ENCODE data around the gene SOWAHB.

Gene SOWAHB

GRCh38 chr4:76896614-76897535, 1.1 kb downstream of the SOWAHB start (continued):
- TF ChIP-seq ZNF555 (tag by site-specific recombination; conservative IDR thresholded peaks at IDR 0.05), result no peak
- no peak for TF ChIP-seq ZNF341 (tag by site-specific recombination; IDR thresholded peaks at IDR 0.05; ENCODE audit: low read depth)
- TF ChIP-seq, protein P1, sequence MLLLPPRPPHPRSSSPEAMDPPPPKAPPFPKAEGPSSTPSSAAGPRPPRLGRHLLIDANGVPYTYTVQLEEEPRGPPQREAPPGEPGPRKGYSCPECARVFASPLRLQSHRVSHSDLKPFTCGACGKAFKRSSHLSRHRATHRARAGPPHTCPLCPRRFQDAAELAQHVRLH (tag by site-specific recombination; IDR thresholded peaks at IDR 0.05), result no peak
- TF ChIP-seq ZNF175 (tag by site-specific recombination; IDR thresholded peaks at IDR 0.05), result no peak
- no peak for TF ChIP-seq GLI2 (tag by site-specific recombination; IDR thresholded peaks at IDR 0.05; ENCODE audit: borderline replicate concordance, low read depth)
- peak; percentile 20; the same call in 1 of the 2 replicates for TF ChIP-seq GLIS1 (tag by site-specific recombination; IDR thresholded peaks at IDR 0.05)
- TF ChIP-seq, protein P2, sequence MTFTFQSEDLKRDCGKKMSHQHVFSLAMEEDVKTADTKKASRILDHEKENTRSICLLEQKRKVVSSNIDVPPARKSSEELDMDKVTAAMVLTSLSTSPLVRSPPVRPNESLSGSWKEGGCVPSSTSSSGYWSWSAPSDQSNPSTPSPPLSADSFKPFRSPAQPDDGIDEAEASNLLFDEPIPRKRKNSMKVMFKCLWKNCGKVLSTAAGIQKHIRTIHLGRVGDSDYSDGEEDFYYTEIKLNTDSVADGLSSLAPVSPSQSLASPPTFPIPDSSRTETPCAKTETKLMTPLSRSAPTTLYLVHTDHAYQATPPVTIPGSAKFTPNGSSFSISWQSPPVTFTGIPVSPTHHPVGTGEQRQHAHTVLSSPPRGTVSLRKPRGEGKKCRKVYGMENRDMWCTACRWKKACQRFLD (tag by site-specific recombination; IDR thresholded peaks at IDR 0.05), result no peak
- peak; percentile 75 for TF ChIP-seq ZBTB8A (tag by site-specific recombination; IDR thresholded peaks at IDR 0.05)
- TF ChIP-seq ZNF416 (tag by site-specific recombination; IDR thresholded peaks at IDR 0.05), result no peak
- peak; percentile 12; the same call in 1 of the 2 replicates for TF ChIP-seq ZXDB (tag by site-specific recombination; IDR thresholded peaks at IDR 0.05)
- TF ChIP-seq ZNF664 (tag by site-specific recombination; IDR thresholded peaks at IDR 0.05), result no peak
- TF ChIP-seq ZNF10 (tag by site-specific recombination; IDR thresholded peaks at IDR 0.05), result peak; percentile 17; the same call in 1 of the 2 replicates
- peak; percentile 85 for TF ChIP-seq ZNF600 (tag by site-specific recombination; IDR thresholded peaks at IDR 0.05)
- TF ChIP-seq ZNF488 (tag by site-specific recombination; IDR thresholded peaks at IDR 0.05), result no peak
- no peak for TF ChIP-seq ZBTB11 (tag by site-specific recombination; conservative IDR thresholded peaks at IDR 0.05; ENCODE audit: low read depth)
- no peak for TF ChIP-seq KLF16 (tag by site-specific recombination; IDR thresholded peaks at IDR 0.05)
- TF ChIP-seq ZBTB48 (tag by site-specific recombination; IDR thresholded peaks at IDR 0.05), result no peak
- peak; percentile 72; the same call in 1 of the 2 replicates for TF ChIP-seq ZNF335 (tag by site-specific recombination; conservative IDR thresholded peaks at IDR 0.05)
- TF ChIP-seq ZNF660 (tag by site-specific recombination; IDR thresholded peaks at IDR 0.05), result no peak
- no peak for TF ChIP-seq ZNF629 (tag by site-specific recombination; IDR thresholded peaks at IDR 0.05)
- TF ChIP-seq ZNF747 (tag by site-specific recombination; IDR thresholded peaks at IDR 0.05), result no peak
- TF ChIP-seq, protein P3, sequence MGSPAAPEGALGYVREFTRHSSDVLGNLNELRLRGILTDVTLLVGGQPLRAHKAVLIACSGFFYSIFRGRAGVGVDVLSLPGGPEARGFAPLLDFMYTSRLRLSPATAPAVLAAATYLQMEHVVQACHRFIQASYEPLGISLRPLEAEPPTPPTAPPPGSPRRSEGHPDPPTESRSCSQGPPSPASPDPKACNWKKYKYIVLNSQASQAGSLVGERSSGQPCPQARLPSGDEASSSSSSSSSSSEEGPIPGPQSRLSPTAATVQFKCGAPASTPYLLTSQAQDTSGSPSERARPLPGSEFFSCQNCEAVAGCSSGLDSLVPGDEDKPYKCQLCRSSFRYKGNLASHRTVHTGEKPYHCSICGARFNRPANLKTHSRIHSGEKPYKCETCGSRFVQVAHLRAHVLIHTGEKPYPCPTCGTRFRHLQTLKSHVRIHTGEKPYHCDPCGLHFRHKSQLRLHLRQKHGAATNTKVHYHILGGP (tag by site-specific recombination; IDR thresholded peaks at IDR 0.05), result no peak
- TF ChIP-seq ZNF501 (tag by site-specific recombination; IDR thresholded peaks at IDR 0.05), result no peak

Measured in HEK293 (cell line).